Esophagus squamous epithelium (tissue), 5 donors: Measurements from ENCODE around the gene LRRN4CL. TPM values are rescaled to one million over a fixed set of nuclear protein-coding genes. Genes with fewer than 3 reads are reported as not detected.

Experiments
- DNase-seq: peaks from one replicate; lab custom pipeline; 2025; lab: John Stamatoyannopoulos, UW
- H3K27ac ChIP-seq, 4 donors: fragments of 200-600 bp; sonication (generic); one replicate each; pipeline ENCODE4 v1.5.1; 2016 to 2019; ENCODE audit warnings: mild to moderate bottlenecking in 1 of 4
- H3K27me3 ChIP-seq, 4 donors: fragments of 200-600 bp; sonication (generic); 1 replicate in 3 of 4; 2 replicates in 1 of 4; pipeline versions ENCODE4 v1.5.1 to v1.6.0; 2017 to 2021; ENCODE audit warnings: antibody characterized with exemption in 1 of 4
- H3K36me3 ChIP-seq, 3 donors: fragments of 200-600 bp; sonication (generic); one replicate each; pipeline ENCODE4 v1.5.1; 2016 to 2019
- H3K4me1 ChIP-seq, 3 donors: fragments of 200-600 bp; sonication (generic); one replicate each; pipeline ENCODE4 v1.5.1; 2017 to 2019
- H3K4me3 ChIP-seq, 4 donors: fragments of 200-600 bp; sonication (generic); 1 replicate in 3 of 4; 2 replicates in 1 of 4; pipeline ENCODE4 v1.5.1; 2016 to 2019; ENCODE audit warnings: mild to moderate bottlenecking in 2 of 4, moderate library complexity in 1 of 4
- H3K9me3 ChIP-seq, 3 donors: fragments of 200-600 bp; sonication (generic); one replicate each; pipeline ENCODE4 v1.5.1; 2016 to 2019
- POLR2A ChIP-seq, 4 donors: fragments of 450-650 bp; IDR thresholded peaks; one replicate each; pipeline ENCODE4 v1.6.1; 2017; ENCODE audit warnings: antibody characterized with exemption in 4 of 4, mild to moderate bottlenecking in 4 of 4, moderate library complexity in 3 of 4
- WGBS, 2 donors: methylation state at CpG; one replicate each; pipeline ENCODE4 v1.1.5; 2018; 5-methylcytosine and 5-hydroxymethylcytosine counted together
- intact Hi-C: fragments of 100-400 bp; cut with DNase I; formaldehyde crosslinking; loops from one replicate; pipeline ENCODE4 v1.15.0; 2022
- total RNA-seq, 4 donors: library from RNA; depleted of rRNA; stranded (reverse); fragments of >200 nt; gene quantifications; one replicate each; pipeline ENCODE4 v1.1.0, GENCODE V29; 2016
- TF ChIP-seq, protein P1 (sequence below), 6 experiments: fragments of 450-650 bp in 4 of 6; fragments of 200-600 bp in 2 of 6; sonication (generic) in 2 of 6; IDR thresholded peaks; one replicate each; pipeline ENCODE4 v1.5.1; 2016 to 2019; ENCODE audit warnings: antibody characterized with exemption in 6 of 6, mild to moderate bottlenecking in 4 of 6, moderate library complexity in 4 of 6
- donor health status: DM: yes; HTN: yes; CAD: no.

LRRN4CL gene
- total RNA-seq, 4 donors from 2014 or later = 0.27 to 12.0 (median 4.5) TPM

DNA sequence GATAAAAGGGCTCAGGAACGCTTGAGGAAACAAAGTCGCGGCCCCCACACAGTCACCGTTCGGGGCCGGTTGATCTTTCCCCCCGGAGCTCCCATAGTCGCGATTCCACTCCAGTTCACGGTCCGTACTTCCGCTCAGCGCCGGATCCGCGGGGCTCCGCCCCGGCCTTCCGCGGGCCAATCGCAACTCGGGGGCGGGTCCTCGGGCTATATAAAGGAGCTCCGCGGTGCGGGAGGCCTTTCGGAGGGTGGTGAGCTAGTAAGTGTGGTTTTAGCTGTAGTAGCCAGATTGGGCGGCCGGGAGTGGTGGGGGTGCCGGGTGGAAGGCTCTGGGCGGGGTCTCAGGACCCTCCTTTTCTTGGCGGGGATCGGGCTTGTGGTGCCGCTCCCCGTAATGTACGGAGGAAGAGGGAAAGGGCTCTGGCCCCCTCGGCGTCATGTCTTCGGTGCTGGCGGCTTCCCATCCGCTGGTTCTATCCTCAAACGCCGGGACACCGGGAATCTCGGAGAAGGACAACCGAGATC, 24.2 kb downstream of the LRRN4CL start, which contains the start of the genes C11orf98 and CSKMT:
C11orf98 (minus strand) TSS at position 136 of the 524 bp plus-strand sequence; CDS start at position 95, 41 bp downstream.
CSKMT (plus strand) TSS at position 238 of the 524 bp plus-strand sequence. CDS start 568 bp downstream, outside the sequence.
- Histone ChIP-seq H3K36me3 (peaks cover 0 to 44% (median 10%) of the 10 kb centered on the region in 3 donors), H3K4me1 (peaks cover 17 to 55% (median 34%) of the 10 kb centered on the region in 3 donors), H3K27me3 (no peaks in the 10 kb centered on the region), H3K9me3 (no peaks in the 10 kb centered on the region), H3K4me3 (peak within 1 kb of the TSS; percentile 78 to 94 (median 83)), H3K27ac (peak within 1 kb of the TSS; percentile 91 to 97 (median 95))
- peak in 3 of 4 donors; percentile 66 to 99 (median 96) for TF ChIP-seq POLR2A (IDR thresholded peaks at IDR 0.05)
- TF ChIP-seq, protein P1, sequence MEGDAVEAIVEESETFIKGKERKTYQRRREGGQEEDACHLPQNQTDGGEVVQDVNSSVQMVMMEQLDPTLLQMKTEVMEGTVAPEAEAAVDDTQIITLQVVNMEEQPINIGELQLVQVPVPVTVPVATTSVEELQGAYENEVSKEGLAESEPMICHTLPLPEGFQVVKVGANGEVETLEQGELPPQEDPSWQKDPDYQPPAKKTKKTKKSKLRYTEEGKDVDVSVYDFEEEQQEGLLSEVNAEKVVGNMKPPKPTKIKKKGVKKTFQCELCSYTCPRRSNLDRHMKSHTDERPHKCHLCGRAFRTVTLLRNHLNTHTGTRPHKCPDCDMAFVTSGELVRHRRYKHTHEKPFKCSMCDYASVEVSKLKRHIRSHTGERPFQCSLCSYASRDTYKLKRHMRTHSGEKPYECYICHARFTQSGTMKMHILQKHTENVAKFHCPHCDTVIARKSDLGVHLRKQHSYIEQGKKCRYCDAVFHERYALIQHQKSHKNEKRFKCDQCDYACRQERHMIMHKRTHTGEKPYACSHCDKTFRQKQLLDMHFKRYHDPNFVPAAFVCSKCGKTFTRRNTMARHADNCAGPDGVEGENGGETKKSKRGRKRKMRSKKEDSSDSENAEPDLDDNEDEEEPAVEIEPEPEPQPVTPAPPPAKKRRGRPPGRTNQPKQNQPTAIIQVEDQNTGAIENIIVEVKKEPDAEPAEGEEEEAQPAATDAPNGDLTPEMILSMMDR (IDR thresholded peaks at IDR 0.05) = peak in 2 of 6 experiments; percentile 9
- 0% methylated on average over 9 to 11 of the region's 47 CpGs for WGBS, 2 donors
- intact Hi-C loops = no loop called here
- peak; percentile 68 for DNase-seq

GRCh38 chr11:62664405-62665074, 24.8 kb downstream of the LRRN4CL start:
- intact Hi-C loops = no loop called here
- WGBS, 2 donors = 0 to 2% methylated on average over 4 to 17 of the region's 36 CpGs
- H3K27me3 ChIP-seq = no peaks in the 10 kb centered on the region
- H3K4me3 ChIP-seq = peak overlapping the region; percentile 78 to 94 (median 83)
- TF ChIP-seq, protein P1 (IDR thresholded peaks at IDR 0.05) = no peak
- no peak for TF ChIP-seq POLR2A (IDR thresholded peaks at IDR 0.05)
- no peak for DNase-seq
- peaks cover 17 to 49% (median 29%) of the 10 kb centered on the region in 3 donors for H3K4me1 ChIP-seq
- H3K36me3 ChIP-seq = peaks cover 0 to 44% (median 10%) of the 10 kb centered on the region in 3 donors
- no peaks in the 10 kb centered on the region for H3K9me3 ChIP-seq
- H3K27ac ChIP-seq = peak overlapping the region; percentile 91 to 97 (median 95)

DNA sequence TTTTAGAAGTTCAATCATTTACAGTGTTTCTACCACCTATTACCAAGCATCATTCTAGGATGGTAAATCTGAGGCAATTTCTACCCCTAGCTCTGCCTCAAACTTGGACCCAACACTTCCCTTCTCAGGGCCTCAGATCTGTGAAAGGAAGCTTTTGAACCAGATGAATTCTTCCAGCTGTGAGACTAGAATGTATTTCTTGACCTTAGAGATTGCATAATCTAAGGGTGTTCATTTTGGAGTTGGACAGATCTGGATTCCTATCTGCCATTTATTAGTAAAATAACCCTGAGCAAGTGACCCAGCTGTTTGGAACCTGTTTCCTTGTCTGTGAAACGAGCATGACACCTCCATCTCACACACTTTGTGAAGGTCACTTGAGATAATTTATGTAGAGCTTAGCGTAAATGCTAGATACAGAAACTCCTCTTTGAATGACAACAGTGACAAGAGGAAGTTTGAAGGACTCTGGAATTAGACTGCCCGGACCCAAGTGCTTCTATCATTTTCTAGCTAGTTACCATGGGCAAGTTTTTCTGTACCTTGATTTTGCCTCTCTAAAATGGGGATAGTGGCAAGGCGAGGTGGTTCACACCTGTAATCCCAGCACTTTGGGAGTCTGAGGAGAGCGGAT, 32.4 kb downstream of the LRRN4CL start:
- intact Hi-C loops = no loop called here
- no peak for DNase-seq
- TF ChIP-seq POLR2A (IDR thresholded peaks at IDR 0.05) = no peak
- TF ChIP-seq, protein P1 (IDR thresholded peaks at IDR 0.05) = no peak
- Histone ChIP-seq H3K9me3 (no peaks in the 10 kb centered on the region), H3K36me3 (peaks cover 0 to 10% (median 0%) of the 10 kb centered on the region in 3 donors), H3K4me3 (no peak overlapping the region), H3K27me3 (no peaks in the 10 kb centered on the region), H3K4me1 (peaks cover 6 to 9% (median 7%) of the 10 kb centered on the region in 3 donors), H3K27ac (no peak overlapping the region)
- 65 to 77% methylated on average over 5 of the region's 5 CpGs for WGBS, 2 donors

GRCh38 chr11:62654297-62654696, 35.0 kb downstream of the LRRN4CL start:
- Histone ChIP-seq H3K9me3 (no peaks in the 10 kb centered on the region), H3K4me1 (peaks cover 10 to 21% (median 13%) of the 10 kb centered on the region in 3 donors), H3K27me3 (no peaks in the 10 kb centered on the region), H3K36me3 (peaks cover 0 to 12% (median 6%) of the 10 kb centered on the region in 3 donors), H3K27ac (no peak overlapping the region), H3K4me3 (no peak overlapping the region)
- WGBS, 2 donors = 78 to 85% methylated on average over 11 of the region's 11 CpGs
- intact Hi-C loops = no loop called here
- DNase-seq = no peak
- TF ChIP-seq, protein P1 (IDR thresholded peaks at IDR 0.05) = no peak
- TF ChIP-seq POLR2A (IDR thresholded peaks at IDR 0.05) = no peak
